ENCODE data around the gene COL13A1.

GRCh38 chr10:69766161-69766910, 35.4 kb upstream of the COL13A1 start:
- TF ChIP-seq CTCF (IDR thresholded peaks at IDR 0.05; ENCODE audit: control extremely low read depth in 1 of 3, insufficient read depth in 1 of 3, low read depth in 1 of 3, low read length in 3 of 3) (no peak), ATF3 (IDR thresholded peaks at IDR 0.05; ENCODE audit: insufficient read depth, low read depth, low read length) (no peak), ZNF274 (IDR thresholded peaks at IDR 0.05; ENCODE audit: borderline replicate concordance, extremely low read depth, low read length) (no peak), CHD2 (IDR thresholded peaks at IDR 0.05; ENCODE audit: low read length) (no peak)

All from H1 (cell line).